ENCODE results near the gene SLCO4A1. TPM values are rescaled to one million over a fixed set of nuclear protein-coding genes. Genes with fewer than 3 reads are reported as not detected.

SLCO4A1 gene
- total and polyA plus RNA-seq, 12 donors: 0.39 to 27.0 (median 4.9) TPM

GRCh38 chr20:62601714-62602113 is 40.6 kb upstream of the SLCO4A1 start:
- Histone ChIP-seq H3K4me3 (no peak overlapping the region), H3K27me3 (peaks cover 24% of the 10 kb centered on the region), H3K9me3 (replicated peaks in 1 of 3) (no peaks in the 10 kb centered on the region), H3K27ac (no peak overlapping the region), H3K36me3 (replicated peaks in 1 of 2) (no peaks in the 10 kb centered on the region), H3K4me1 (replicated peaks in 1 of 2) (peaks cover 0 to 13% of the 10 kb centered on the region in 2 donors)
- DNase-seq: no peak
- TF ChIP-seq POLR2A (IDR thresholded peaks at IDR 0.05): no peak
- TF ChIP-seq, protein P1, sequence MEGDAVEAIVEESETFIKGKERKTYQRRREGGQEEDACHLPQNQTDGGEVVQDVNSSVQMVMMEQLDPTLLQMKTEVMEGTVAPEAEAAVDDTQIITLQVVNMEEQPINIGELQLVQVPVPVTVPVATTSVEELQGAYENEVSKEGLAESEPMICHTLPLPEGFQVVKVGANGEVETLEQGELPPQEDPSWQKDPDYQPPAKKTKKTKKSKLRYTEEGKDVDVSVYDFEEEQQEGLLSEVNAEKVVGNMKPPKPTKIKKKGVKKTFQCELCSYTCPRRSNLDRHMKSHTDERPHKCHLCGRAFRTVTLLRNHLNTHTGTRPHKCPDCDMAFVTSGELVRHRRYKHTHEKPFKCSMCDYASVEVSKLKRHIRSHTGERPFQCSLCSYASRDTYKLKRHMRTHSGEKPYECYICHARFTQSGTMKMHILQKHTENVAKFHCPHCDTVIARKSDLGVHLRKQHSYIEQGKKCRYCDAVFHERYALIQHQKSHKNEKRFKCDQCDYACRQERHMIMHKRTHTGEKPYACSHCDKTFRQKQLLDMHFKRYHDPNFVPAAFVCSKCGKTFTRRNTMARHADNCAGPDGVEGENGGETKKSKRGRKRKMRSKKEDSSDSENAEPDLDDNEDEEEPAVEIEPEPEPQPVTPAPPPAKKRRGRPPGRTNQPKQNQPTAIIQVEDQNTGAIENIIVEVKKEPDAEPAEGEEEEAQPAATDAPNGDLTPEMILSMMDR (IDR thresholded peaks at IDR 0.05): no peak
- 44 to 59% (median 51%) methylated on average over 3 of the region's 3 CpGs for WGBS, 4 donors
- intact Hi-C loops (cut with DNase I): no loop called here

- Histone ChIP-seq H3K9me3 (replicated peaks in 1 of 3) (no peaks in the 10 kb centered on the region), H3K27ac (peak overlapping the region in 1 of 5 donors; percentile 75)
- WGBS, 4 donors: 61 to 69% (median 64%) methylated on average over 10 of the region's 10 CpGs
Measured at GRCh38 chr20:62602550-62602949, 39.8 kb upstream of the SLCO4A1 start.

GRCh38 chr20:62603021-62603906 is 39.0 kb upstream of the SLCO4A1 start:
- peaks cover 13% of the 10 kb centered on the region for H3K27me3 ChIP-seq
- no peaks in the 10 kb centered on the region for H3K9me3 ChIP-seq (replicated peaks in 1 of 3)
- peak in 6 of 7 donors; percentile 73 to 80 (median 79) for DNase-seq
- TF ChIP-seq POLR2A (IDR thresholded peaks at IDR 0.05): no peak
- TF ChIP-seq, protein P1 (IDR thresholded peaks at IDR 0.05): no peak
- WGBS, 4 donors: 25 to 46% (median 38%) methylated on average over 3 to 26 of the region's 26 CpGs
- intact Hi-C loops (cut with DNase I): no loop called here
- H3K27ac ChIP-seq: peak overlapping the region in 2 of 5 donors; percentile 56 to 75
- peaks cover 0 to 13% of the 10 kb centered on the region in 2 donors for H3K4me1 ChIP-seq (replicated peaks in 1 of 2)
- H3K36me3 ChIP-seq (replicated peaks in 1 of 2): no peaks in the 10 kb centered on the region
- H3K4me3 ChIP-seq: no peak overlapping the region

More at GRCh38 chr20:62602550-62602949, 39.8 kb upstream of the SLCO4A1 start:
- peak in 1 of 7 donors; percentile 38 for DNase-seq
- Histone ChIP-seq H3K4me3 (no peak overlapping the region), H3K4me1 (replicated peaks in 1 of 2) (peaks cover 0 to 13% of the 10 kb centered on the region in 2 donors), H3K27me3 (peaks cover 16% of the 10 kb centered on the region), H3K36me3 (replicated peaks in 1 of 2) (no peaks in the 10 kb centered on the region)
- intact Hi-C loops (cut with DNase I): no loop called here
- no peak for TF ChIP-seq POLR2A (IDR thresholded peaks at IDR 0.05)
- TF ChIP-seq, protein P1 (IDR thresholded peaks at IDR 0.05): no peak

GRCh38 chr20:62603907-62604785 is 38.2 kb upstream of the SLCO4A1 start:
- intact Hi-C loops (cut with DNase I): no loop called here
- Histone ChIP-seq H3K27ac (peak overlapping the region in 1 of 5 donors; percentile 75), H3K4me1 (replicated peaks in 1 of 2) (peaks cover 0 to 13% of the 10 kb centered on the region in 2 donors), H3K36me3 (replicated peaks in 1 of 2) (no peaks in the 10 kb centered on the region), H3K27me3 (peaks cover 13% of the 10 kb centered on the region), H3K9me3 (replicated peaks in 1 of 3) (no peaks in the 10 kb centered on the region), H3K4me3 (no peak overlapping the region)
- 40 to 80% (median 70%) methylated on average over 4 to 37 of the region's 37 CpGs for WGBS, 4 donors
- DNase-seq: no peak
- no peak for TF ChIP-seq POLR2A (IDR thresholded peaks at IDR 0.05)
- TF ChIP-seq, protein P1 (IDR thresholded peaks at IDR 0.05): no peak

Data from adrenal gland (tissue), 12 donors.